OCI-M2 (cell line): ENCODE measurements around the gene LARGE1.
"Not testable (repeated sequence)": the region's sequence is repeated elsewhere in the genome, so short reads cannot be mapped to it uniquely, and the experiment has no call there.

Experiments
- DNase-seq: peaks from one replicate; lab custom pipeline; 2025; ENCODE audit not compliant: unreplicated experiment; lab: John Stamatoyannopoulos, UW

The LARGE1 gene

DNA sequence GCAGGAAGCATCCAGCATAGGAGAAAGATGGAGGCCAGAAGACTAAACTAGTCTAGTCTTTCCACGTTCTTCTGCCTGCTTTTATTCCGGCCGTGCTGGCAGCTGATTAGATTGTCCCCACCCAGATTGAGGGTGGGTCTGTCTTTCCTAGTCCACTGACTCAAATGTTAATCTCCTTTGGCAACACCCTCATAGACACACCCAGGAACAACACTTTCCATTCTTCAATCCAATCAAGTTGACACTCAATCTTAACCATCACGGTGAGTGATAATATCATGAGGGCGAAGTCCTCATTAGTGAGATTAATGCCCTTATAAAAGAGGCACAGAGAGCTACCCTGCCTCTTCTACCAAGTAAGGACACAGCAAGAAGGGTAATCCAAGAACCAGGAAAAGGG, 424.2 kb downstream of the LARGE1 start:
- no peak for DNase-seq

DNA sequence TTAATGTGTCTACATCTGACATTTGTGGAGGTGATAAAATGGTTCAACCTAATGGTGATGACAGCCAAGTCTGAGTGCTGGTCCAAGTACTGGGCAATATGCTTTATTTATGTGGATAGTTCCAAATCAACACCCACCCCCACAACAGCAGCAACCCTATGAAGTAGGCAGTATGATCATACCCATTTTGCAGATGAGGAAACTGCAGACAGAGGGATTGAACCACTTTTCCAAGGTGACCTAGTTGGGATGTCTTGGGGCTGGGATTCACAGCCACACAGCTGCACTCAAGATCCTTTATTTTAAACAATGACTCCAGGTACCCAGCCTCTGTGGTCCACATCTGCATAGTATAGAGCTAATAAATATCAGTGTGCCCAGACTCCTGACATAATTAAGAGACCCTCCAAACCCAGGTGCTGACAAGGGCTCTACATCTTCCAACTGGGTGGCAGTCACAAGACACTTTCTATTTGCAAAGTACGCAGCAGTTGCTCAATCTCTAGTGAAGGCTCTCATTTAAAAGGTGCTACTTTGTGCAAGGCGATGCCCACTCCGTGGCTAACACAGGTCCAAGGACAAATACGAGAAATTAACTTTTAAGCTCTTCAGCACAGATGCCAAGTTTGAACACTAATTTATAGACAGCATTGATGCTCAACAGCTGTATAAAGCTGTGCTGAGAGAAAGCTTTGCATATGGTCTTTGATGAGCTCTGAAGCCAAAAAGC, 426.6 kb downstream of the LARGE1 start:
- DNase-seq, result no peak

DNA sequence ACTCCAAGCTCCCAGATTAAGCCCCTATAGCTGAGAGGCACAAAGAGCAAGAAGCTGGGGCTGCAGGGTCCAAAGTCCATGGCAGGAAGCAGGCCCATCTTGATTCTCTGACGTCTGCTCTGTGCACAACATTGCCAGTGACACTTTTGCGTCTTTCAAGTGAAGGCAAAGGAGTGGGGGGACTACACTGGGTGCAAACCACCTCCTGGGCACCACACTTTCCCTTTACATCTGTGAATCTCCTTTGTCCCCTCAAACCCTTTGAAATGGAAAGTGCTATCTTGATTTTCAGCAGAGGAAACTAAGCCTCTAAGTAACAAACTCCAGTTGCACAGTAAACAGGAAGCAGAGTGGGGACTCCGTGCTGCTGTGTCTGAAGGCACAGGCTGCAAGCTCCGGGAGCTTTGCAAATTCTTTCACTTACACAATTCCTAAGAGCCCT, 428.0 kb downstream of the LARGE1 start:
- no peak for DNase-seq

DNA sequence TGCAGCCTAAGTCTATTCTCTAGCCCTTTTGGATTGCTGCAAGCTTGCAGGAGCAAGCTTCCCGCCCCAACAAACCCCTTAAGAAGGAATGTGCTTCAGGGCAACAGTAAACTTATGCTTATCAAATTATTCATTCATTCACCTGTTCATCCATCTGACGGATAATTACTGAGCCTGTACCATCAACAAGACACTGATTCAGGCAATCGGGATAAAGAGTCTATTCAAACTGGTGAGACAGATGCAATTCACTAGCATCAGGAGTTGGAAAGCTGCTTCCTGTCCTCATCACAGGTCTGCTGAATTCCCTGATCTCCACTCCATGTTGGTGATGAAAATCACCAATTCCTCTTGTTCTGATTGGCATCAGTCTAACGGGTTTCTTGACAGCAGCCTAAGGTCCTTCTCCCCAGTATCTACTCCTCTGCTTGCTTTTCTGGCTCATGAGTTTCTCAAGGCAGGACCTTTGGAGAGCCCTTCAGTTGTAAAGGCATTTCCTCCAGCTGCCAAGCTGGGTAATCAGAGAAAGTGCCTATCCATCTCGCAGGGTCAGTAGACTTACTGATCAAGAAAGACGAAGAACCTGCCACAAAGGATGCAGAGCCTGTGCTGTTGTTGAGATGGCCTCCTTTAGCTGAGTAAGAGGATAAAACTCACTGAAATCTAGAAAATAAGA, 433.1 kb downstream of the LARGE1 start:
- DNase-seq, result no peak

DNA sequence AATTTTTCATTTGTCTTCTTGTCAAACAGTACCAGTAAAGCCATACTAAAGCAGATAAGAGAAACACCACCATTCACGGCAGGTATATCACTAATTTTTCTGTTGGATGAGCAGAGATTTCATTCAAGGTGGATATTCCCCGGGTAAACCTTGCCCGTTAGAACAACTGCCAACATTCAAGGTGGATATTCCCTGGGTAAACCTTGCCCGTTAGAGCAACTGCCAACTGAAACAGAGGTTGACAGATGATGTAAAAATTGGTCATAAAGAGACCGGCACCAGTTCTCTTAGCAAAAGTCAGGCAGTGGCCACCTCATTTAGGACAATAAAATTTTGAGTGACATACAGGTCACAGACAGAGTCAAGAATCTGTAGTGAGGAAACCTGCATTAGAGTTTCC, 438.7 kb downstream of the LARGE1 start:
- DNase-seq, result no peak

DNA sequence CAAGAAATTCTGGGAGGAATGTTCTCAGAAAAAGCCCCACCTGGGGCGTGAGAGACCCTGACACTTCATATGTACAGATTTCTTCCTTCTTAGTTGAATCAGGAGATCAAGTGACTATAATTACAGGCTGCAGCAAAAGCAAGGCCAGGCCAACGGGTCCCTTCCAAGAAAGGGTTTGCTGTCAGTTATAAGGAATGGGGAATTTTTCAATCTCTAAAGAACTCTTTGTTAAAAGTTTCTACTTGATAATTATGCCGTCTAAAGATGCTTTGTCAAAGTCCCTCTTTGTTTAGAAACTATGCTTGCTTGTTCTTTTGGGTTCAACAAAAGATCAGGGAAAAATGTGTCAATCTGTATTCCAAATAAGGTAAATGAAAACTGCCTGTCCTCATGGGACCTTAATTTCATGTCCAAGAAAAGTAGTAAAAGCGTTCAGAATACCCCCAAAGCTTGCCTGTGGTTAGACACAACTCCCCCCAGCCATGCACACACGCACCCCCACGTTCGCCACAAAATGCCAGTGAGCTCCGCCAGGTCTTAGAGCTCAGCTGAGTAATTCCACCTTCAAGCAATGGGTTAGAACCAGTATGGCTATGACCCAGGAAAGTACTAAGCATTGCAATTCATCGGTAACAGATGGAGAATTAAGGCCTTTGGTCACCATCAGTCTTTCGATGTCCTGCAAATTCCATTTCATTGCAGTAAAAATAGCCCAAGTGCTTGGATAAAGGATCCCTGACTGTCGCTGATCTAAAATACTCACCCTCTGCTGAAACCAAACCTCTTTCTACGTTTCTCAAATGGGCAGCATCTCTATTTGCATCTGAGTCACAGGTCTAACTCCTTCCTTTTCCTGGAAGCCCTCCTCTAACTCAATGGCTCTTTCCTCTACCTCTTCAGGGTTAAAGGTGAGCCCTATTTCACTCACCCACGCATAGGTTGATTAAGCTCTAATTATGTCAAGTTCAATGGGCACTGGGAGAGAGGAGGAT, 442.9 kb downstream of the LARGE1 start:
- no peak for DNase-seq

DNA sequence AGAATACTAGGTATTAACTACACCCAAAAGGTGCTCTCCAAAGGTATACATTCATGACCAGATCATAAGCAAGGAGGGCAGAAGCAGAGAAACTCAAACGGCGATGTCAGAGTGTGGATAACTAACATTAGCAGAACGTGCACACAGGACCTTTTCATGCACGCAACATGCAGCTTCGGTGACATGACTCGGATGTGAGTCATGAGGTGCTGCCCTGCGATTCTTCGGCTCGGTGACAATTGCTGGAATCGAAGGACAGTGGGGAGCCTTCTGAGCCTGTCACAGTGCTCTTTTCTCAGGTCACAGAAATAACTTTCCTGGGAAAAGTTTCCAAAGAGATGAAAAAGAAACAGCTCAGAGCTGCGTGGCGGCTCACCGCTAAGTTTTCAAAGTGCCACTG, 443.6 kb downstream of the LARGE1 start:
- no peak for DNase-seq

DNA sequence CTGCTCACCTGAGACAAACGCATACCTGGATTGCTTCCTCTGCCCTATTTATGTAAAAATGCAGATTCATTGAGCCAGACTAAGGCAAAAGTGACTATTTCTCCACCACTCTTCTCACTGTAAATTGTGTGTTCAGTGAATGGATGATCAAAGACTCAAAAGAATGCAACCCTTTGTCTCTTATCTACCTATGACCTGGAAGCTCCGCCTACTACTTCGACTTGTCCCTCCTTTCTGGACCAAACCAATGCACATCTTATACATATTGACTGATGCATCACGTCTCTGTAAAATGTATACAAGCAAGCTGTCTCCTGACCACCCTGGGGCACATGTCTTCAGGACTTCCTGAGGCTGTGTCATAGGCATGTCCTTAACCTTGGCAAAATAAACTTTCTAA, 444.1 kb downstream of the LARGE1 start:
- DNase-seq, result no peak

DNA sequence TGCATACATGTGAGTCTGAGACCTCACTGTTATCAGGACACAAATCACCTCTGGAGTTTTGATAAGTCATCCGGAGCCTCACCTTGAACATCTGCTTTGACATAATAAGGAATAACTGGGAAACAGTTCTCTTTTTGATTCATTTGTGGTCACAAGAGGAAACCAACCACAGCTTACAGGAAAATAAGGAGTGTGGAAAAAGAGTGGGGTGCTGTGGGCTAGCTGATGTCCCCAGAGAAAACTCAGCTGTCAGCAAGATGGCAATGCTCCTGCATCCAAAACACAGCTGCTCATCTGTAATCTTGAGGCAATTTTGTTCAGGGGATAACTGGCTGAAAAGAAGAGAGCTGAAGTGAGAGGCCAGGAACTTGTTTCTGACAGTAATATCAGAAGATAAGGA, 445.7 kb downstream of the LARGE1 start:
- DNase-seq, result no peak

DNA sequence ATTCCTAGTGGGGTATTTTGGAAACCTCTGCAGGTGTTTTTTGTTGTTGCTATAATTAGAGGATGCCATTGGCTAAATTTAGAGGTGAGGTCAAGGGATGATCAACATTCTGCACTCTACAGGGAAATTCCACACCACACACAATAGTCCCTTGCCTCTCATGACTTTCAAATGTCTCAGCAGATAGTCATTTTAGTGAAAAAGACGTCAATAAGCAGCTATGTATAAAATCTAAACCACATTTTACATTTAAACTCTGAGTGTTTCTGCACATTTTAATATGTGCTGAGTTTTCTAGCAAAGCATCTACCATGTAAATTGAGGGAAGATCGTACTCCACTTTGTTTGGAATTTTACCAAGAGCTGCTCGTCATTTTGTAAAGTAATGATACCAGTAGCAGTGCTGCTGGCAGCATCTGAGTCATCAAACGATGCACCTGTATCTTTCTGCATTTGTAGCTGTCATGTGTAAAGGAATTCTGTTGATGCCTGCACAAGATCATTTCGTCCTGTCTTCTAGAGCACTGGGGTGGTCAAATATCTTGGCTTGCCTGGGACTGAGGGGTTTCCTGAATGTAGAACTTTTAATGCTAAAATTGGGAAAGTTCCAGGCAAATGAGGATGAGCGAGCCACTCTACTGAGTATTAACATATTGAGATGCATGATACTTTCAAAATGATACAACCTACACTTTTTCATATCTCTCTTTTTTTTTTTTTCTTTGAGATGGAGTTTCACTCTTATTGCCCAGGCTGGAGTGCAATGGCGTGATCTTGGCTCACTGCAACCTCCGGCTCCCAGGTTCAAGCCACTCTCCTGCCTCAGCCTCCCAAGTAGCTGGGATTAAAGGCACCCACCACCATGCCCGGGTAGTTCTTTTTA, 447.6 kb downstream of the LARGE1 start:
- no peak for DNase-seq

DNA sequence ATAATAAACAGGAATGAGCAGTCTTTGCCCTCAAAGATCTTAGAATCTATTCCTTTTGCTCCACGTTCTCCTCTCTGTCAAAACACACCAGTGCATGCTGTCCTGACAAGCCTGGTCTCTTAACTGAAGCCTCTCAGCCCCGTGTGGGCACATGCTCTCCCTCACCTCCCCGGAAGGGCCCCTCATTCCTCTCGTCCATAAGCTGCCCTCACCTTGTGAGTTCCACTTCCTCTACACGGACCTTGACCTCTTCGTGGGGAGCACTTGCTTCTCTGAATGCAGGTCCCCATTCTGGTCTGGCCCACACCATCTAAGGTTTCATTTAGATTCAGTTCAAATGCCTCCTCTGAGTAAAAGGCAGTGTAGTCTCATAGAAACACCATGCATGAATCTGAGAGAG, 449.8 kb downstream of the LARGE1 start:
- DNase-seq, result no peak

DNA sequence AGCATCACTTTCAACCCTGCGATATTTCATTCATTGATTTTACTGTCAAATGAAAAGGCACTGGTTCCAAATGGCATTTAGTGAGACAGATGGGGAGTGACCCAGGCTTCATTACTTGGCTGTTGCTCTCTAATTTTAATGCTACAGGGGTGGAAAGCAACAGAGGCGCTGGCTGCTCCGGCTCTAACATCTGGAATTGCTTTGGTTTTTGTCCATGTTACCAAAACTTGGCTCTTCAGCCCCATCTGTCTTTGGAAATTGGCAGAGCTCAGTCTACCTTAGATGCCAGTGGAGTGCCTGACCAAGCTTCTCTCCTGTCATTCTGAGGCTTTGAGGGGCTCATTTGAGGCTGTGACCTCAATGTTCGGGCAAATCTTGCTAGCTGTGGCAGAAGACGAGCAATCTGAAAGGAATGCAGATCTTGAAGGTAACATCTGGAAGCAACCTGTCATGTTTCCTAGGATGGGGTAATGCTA, 452.6 kb downstream of the LARGE1 start:
- DNase-seq, result no peak

DNA sequence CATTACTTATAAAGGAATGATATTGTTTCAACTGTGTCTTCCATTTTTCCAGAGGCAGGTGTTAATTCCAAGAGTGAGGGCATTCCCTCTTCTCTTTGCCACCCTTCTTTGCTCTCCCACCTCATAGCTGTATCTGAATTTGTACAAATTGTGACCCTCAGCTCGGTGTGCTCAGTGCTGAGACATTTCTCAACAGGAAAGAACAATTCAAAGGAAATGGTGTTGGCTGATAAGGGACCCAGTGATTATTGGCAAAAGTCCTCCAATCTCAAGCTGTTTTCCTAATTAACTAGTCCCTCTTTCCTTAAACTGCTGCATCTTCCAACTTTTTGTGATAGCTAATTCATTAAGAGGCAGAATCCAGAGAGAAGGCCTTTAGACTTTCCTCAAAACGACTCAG, 453.2 kb downstream of the LARGE1 start:
- no peak for DNase-seq

DNA sequence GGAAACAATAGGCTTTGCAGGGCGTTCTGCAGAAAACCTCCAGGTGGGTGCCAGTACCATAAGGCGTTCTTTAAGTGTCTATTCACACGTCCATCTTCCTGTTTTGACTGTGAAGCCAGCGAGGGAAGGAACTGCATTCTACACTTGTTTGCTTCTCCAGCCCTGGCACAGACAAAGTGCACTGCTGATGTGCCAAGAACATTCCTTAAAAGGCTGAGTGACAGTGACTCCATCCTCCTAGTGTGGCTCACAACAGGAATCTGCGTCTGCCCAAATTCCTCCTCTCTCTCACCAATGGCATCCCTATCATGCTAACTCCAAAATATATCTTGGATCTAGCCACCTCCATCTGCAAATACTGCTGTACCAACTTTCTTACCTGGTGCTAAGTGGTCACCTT, 454.7 kb downstream of the LARGE1 start:
- DNase-seq, result no peak

DNA sequence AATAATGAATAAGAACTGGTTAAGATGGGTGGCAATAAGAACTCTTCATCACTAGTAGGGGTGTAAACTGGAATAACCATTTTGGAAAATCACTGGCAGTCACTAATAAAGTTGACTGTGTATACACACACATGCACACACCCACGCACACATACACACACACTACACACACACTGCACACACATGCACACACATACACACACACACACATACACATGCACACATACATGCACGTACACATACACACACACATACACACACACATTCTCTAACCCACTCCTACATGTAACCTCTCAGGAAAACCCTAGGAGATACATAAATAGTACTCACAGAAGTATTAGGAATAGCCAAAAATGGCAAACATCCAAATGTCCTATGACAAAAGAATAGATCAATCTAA, 455.6 kb downstream of the LARGE1 start:
- no peak for DNase-seq

DNA sequence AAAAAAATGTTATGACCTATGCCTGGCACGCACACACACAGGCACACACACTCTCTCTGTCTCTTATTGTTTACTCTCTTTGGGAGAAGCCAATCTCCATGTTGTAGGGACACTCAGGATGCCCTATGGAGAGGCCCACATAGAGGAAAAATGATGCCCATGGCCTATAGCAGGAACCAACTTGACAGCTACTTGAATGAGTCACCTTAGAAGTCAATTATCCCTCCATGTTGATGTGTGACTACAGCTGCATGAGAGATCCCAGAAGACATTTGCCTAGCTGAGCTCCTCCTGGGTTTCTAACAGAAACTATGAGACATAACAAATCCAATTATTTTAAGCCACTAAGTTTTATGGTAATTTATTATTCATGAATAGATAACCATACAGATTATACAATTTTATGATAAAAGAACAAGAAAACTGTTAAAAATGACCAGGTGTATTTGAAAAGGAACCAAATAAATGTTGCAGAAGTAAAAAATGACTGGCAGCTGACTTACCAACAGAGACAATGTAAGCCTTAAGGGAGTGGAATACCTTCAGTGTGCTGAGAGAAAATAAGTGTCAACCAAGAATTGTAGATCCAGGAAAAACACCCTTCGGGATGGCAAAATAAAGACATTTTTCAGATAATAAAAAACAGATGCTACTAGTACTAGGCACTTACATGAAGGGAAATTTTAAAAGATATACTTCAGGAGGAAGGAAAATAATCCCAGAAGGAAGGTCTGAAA, 458.4 kb downstream of the LARGE1 start:
- DNase-seq, result no peak

DNA sequence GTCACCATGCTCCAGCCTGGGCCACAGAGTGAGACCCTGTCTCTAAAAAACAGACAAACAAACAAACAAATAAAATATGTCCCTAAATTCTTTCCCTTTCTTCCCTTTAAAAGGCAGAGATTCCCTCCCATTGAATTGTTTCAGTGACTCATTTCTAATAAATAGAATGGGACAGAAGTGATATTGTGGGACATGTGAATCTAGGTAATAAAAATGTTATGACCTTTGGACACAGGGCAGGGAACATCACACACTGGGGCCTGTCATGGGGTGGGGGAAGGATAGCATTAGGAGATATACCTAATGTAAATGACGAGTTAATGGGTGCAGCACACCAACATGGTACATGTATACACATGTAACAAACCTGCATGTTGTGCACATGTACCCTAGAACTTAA, 459.0 kb downstream of the LARGE1 start:
- DNase-seq, result not testable (repeated sequence)

DNA sequence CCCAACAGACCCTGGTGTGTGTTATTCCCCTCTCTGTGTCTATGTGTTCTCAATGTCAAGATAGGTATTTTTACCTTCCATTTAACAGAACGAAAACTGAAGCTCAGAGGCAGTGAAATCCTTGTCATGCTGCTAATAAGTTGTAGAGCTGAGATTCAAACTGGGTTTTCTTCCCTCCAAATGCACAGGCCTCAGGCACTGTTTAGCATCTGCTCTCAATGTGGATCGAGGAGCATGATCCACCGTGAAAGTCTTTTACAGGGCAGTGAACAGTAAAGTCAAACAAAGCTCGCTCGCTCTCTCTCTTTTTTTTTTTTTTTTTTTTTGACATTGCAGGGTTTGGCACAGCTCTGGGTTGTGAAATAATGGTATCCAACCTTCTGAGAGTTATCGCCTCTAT, 461.1 kb downstream of the LARGE1 start:
- no peak for DNase-seq

DNA sequence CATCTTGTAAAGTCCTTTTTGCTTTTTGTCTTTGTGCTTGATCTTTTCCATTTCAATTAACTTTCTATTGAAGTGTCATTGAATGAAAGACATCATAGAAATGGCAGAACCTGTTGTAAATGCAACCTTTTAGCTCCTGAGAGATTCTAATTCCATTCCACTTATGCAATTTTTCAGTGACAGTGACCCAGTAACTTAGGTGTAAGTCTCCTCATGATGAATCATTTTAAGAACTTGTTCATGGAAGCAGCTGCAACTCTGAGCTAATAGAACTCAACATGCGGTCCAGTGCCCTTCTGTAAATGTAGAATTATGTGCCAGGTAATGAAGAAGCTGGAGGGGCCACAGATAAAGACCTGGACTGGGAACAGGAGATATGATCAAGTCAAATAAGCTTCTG, 463.8 kb downstream of the LARGE1 start:
- DNase-seq, result no peak

DNA sequence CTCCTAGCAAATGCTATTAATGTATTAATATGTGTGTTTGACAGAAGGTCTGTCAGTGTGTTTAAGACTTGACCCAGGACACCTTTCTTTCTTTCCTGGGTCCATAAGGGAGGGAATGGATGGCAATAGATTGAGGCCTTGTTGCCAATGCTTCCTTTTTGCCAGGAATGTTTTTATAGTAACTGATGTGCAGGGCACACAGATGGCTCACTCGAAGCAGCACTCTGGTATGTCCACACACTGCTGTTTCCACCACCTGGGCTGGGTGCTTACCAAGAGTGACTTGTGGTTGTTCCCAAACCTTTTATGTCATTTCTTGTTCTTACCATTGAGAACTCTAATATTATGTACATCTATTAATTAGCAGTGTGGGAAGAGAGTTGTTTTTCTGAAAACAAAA, 465.2 kb downstream of the LARGE1 start:
- no peak for DNase-seq
